Retinal pigment epithelial cell (primary cell): ENCODE measurements around the gene TMEM62.

ENCODE experiments used
- DNase-seq: peaks from one replicate; pipeline ENCODE4 v3.0.0-alpha.2; 2010; ENCODE audit warnings: low read depth
- H3K4me3 ChIP-seq: 2 replicates; pipeline ENCODE4 v1.5.1; 2011; ENCODE audit warnings: mild to moderate bottlenecking, low read length, control low read depth, moderate library complexity
- CTCF ChIP-seq: conservative IDR thresholded peaks from 2 replicates; pipeline ENCODE4 v1.5.1; 2011; ENCODE audit warnings: low read depth, low read length, control low read depth, inconsistent platforms

TMEM62 gene

GRCh38 chr15:43226436-43227305, 93.3 kb downstream of the TMEM62 start:
- no peak for DNase-seq
- H3K4me3 ChIP-seq, result no peak overlapping the region
- no peak for TF ChIP-seq CTCF

- TF ChIP-seq CTCF, result no peak
Measured at GRCh38 chr15:43229977-43230376, 96.6 kb downstream of the TMEM62 start.

GRCh38 chr15:43230640-43231115, 97.3 kb downstream of the TMEM62 start:
- DNase-seq, result no peak
- no peak overlapping the region for H3K4me3 ChIP-seq
- TF ChIP-seq CTCF, result no peak

More at GRCh38 chr15:43229977-43230376, 96.6 kb downstream of the TMEM62 start:
- DNase-seq, result no peak
- no peak overlapping the region for H3K4me3 ChIP-seq

- TF ChIP-seq CTCF, result no peak
- H3K4me3 ChIP-seq, result no peak overlapping the region
- DNase-seq, result no peak
Measured at GRCh38 chr15:43232289-43232874, 99.0 kb downstream of the TMEM62 start.
